ENCODE data around the gene ACP7. TPM values are rescaled to one million over a fixed set of nuclear protein-coding genes. Genes with fewer than 3 reads are reported as not detected.

The ACP7 gene
- total and polyA plus RNA-seq, 2 of the 8 experiments (the other 6 are each of a cell fraction or from before 2014, with no cell fraction given): 0.27 to 0.50 TPM

DNA sequence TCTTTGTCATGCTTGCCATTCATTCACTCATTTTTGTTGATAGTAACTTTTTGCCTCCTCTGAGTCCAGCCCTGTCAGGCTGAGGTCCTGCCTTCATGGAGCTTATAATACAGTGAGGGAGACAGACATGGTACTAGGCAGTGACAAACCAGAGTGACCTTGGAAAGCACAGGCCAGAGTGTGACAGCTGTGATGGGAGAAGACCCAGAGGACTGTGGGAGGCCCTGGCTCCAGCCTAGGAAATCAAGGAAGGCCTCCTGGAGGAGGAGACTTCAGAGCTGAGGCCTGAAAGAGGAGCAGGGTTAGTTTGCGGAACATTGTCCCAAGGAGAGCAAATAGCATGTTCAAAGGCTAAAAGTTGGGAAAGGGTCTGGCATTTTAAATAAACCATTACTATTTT is 61.9 kb downstream of the ACP7 start:
- Histone ChIP-seq H2BK5ac (ENCODE audit: low read depth, low read length) (no peak overlapping the region), H2AK5ac (ENCODE audit: low read depth, low read length) (no peak overlapping the region), H3K23me2 (ENCODE audit: low read depth, low read length) (0 out of 2 replicates have a peak, but pooled peaks cover 2% of the 10 kb centered on the region), H2BK120ac (replicated peaks; ENCODE audit: low read depth, low read length) (no peak overlapping the region), H2BK15ac (ENCODE audit: low read length) (no peak overlapping the region), H3K9ac (replicated peaks in 1 of 4; ENCODE audit: extremely low read depth in 1 of 4, low read depth in 3 of 4, low read length in 3 of 4) (no peak overlapping the region), H4K8ac (ENCODE audit: extremely low read depth, insufficient read depth, low read length) (no peak overlapping the region), H3K4me1 (replicated peaks in 1 of 4; ENCODE audit: control insufficient read depth in 3 of 4, insufficient read depth in 4 of 4, low read length in 3 of 4) (peaks cover 14 to 40% (median 24%) of the 10 kb centered on the region in 4 experiments), H3K79me1 (ENCODE audit: low read depth, low read length) (peaks cover 15% of the 10 kb centered on the region), H3K23ac (ENCODE audit: insufficient read length) (no peak overlapping the region), H2BK20ac (ENCODE audit: low read length) (no peak overlapping the region), H3K4ac (replicated peaks; ENCODE audit: insufficient read length, low read depth, low read length) (no peak overlapping the region), H4K91ac (replicated peaks; ENCODE audit: insufficient read length, low read length) (no peak overlapping the region), H4K20me1 (replicated peaks in 1 of 2; ENCODE audit: control insufficient read depth in 1 of 2, insufficient read depth in 2 of 2, low read length in 2 of 2) (peaks cover 5 to 27% of the 10 kb centered on the region in 2 experiments), H3K79me2 (ENCODE audit: control insufficient read depth in 1 of 2, insufficient read depth in 2 of 2, low read length in 2 of 2) (peaks cover 6 to 53% of the 10 kb centered on the region in 2 experiments), H3K4me3 (ENCODE audit: extremely low read depth in 1 of 4, insufficient read depth in 2 of 4, low read depth in 3 of 4, low read length in 4 of 4) (no peak overlapping the region), H3K36me3 (ENCODE audit: control insufficient read depth in 2 of 4, insufficient read depth in 4 of 4, low read length in 3 of 4) (peaks cover 0 to 5% (median 0%) of the 10 kb centered on the region in 4 experiments; a peak in 2 of 8 replicates), H3K18ac (ENCODE audit: extremely low read depth, low read length) (no peak overlapping the region), H3K27ac (ENCODE audit: low read depth, low read length) (no peak overlapping the region), H3K27me3 (replicated peaks in 1 of 4; ENCODE audit: control insufficient read depth in 3 of 4, extremely low read depth in 1 of 4, insufficient read depth in 3 of 4, low read length in 3 of 4) (no peaks in the 10 kb centered on the region), H3K9me3 (ENCODE audit: insufficient read depth in 2 of 2, low read depth in 1 of 2, low read length in 1 of 2) (no peaks in the 10 kb centered on the region), H2AFZ (ENCODE audit: low read length) (no peak overlapping the region), H4K5ac (ENCODE audit: insufficient read length, low read depth, low read length) (no peak overlapping the region), H2BK12ac (ENCODE audit: low read depth, low read length) (no peak overlapping the region), H3K4me2 (ENCODE audit: insufficient read depth in 1 of 2, low read depth in 2 of 2, low read length in 2 of 2) (peak overlapping the region in 1 of 2 experiments; percentile 72; a peak in 2 of 4 replicates), H3K56ac (replicated peaks; ENCODE audit: insufficient read length, low read depth, low read length) (no peak overlapping the region), H3K14ac (ENCODE audit: insufficient read length) (peak overlapping the region; percentile 12)
- DNase-seq (ENCODE audit: low read depth in 1 of 2, low spot score in 2 of 2) (no peak), FAIRE-seq (no peak)
- ChIA-PET CTCF (ENCODE audit: partially characterized antibody) (interaction anchor here (0.9 to 3.9 kb wide), 8 partner anchors 9 to 176 kb away, joined by 3 to 22 read pairs (median 5); no protein-coding TSS in a partner anchor), POLR2A (ENCODE audit: partially characterized antibody) (interaction anchor here (0.6 to 1.8 kb wide), 4 partner anchors 9 to 34 kb away, joined by 3 to 7 read pairs (median 6); no protein-coding TSS in a partner anchor)
- WGBS, 2 experiments (ENCODE audit: extremely low coverage in 1 of 2, insufficient coverage in 1 of 2, insufficient read length in 1 of 2, insufficient replicate concordance in 2 of 2, low coverage in 1 of 2, low lambda C conversion rate in 2 of 2, missing lambda C conversion rate in 1 of 2): 91% methylated on average over 1 of the region's 1 CpG; no CpG with 5 or more reads in 1 of the 2 experiments
- TF ChIP-seq, protein P1, sequence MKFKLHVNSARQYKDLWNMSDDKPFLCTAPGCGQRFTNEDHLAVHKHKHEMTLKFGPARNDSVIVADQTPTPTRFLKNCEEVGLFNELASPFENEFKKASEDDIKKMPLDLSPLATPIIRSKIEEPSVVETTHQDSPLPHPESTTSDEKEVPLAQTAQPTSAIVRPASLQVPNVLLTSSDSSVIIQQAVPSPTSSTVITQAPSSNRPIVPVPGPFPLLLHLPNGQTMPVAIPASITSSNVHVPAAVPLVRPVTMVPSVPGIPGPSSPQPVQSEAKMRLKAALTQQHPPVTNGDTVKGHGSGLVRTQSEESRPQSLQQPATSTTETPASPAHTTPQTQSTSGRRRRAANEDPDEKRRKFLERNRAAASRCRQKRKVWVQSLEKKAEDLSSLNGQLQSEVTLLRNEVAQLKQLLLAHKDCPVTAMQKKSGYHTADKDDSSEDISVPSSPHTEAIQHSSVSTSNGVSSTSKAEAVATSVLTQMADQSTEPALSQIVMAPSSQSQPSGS (IDR thresholded peaks at IDR 0.05; ENCODE audit: low read length): no peak
- TF ChIP-seq RXRA (IDR thresholded peaks at IDR 0.05; ENCODE audit: insufficient read depth, low read depth, low read length) (no peak), SUZ12 (IDR thresholded peaks at IDR 0.05; ENCODE audit: low read length) (no peak), JUND (IDR thresholded peaks at IDR 0.05; ENCODE audit: low read length) (no peak), USF2 (IDR thresholded peaks at IDR 0.05; ENCODE audit: low read length) (no peak), CREB1 (IDR thresholded peaks at IDR 0.05) (no peak), EZH2 (IDR thresholded peaks at IDR 0.05; ENCODE audit: low read depth, low read length, severe bottlenecking) (no peak), TEAD4 (IDR thresholded peaks at IDR 0.05; ENCODE audit: low read depth, low read length) (no peak), RBBP5 (IDR thresholded peaks at IDR 0.05; ENCODE audit: borderline replicate concordance, low read depth, low read length) (no peak), ATF3 (IDR thresholded peaks at IDR 0.05; ENCODE audit: insufficient read depth, low read depth, low read length) (no peak)
